ENCODE measurements around the gene SPATA46. TPM values are rescaled to one million over a fixed set of nuclear protein-coding genes. Genes with fewer than 3 reads are reported as not detected.

SPATA46 gene
- total and polyA plus RNA-seq, 9 of the 15 experiments (the other 6 are each of a cell fraction or from before 2014, with no cell fraction given): 0.04 to 0.11 TPM; not detected in 7

DNA sequence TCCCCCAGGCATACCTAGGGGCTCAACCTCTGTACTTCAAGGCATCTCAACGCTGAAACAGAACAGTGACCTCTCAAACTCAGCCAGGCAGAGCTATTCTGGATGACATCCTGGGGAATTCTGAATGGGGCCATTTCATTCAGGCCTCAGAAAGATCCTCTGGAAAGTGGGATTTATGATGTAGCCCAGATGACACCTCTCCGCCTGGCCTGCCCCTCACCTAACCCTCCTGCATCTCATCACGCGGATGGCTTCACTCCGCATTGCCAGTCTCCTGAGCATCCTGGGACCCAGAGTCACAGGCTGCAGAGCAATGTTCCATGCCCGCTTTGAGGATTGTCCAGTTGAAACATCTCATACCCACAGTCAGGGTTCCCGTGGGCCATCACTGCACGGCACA lies 1.2 kb downstream of the SPATA46 start:
- in situ Hi-C loops (cut with MboI): no loop called here
- Histone ChIP-seq H3K9ac (ENCODE audit: insufficient read depth in 1 of 2, low read depth in 2 of 2, low read length in 2 of 2) (no peak overlapping the region), H2AFZ (ENCODE audit: low read depth, low read length) (no peak overlapping the region), H3K4me1 (replicated peaks in 1 of 2; ENCODE audit: control insufficient read depth in 2 of 2, insufficient read depth in 2 of 2, low read length in 2 of 2) (peaks cover 23 to 47% of the 10 kb centered on the region in 2 experiments), H3K36me3 (ENCODE audit: control insufficient read depth, insufficient read depth, low read length) (no peaks in the 10 kb centered on the region), H4K20me1 (replicated peaks; ENCODE audit: control insufficient read depth, insufficient read depth, low read length) (no peaks in the 10 kb centered on the region), H3K9me1 (ENCODE audit: control insufficient read depth, insufficient read depth, low read length) (no peaks in the 10 kb centered on the region), H3K79me2 (ENCODE audit: control insufficient read depth, insufficient read depth, low read length) (no peaks in the 10 kb centered on the region), H3K4me2 (ENCODE audit: insufficient read depth, low read length) (no peak overlapping the region), H3K9me3 (replicated peaks; ENCODE audit: control insufficient read depth, insufficient read depth, low read depth, low read length) (no peaks in the 10 kb centered on the region), H3K4me3 (no peak overlapping the region), H3K27ac (ENCODE audit: extremely low read depth, low read depth, low read length) (no peak overlapping the region), H3K27me3 (ENCODE audit: control insufficient read depth in 2 of 2, insufficient read depth in 2 of 2, low read length in 2 of 2) (no peaks in the 10 kb centered on the region)
- whole genome bisulfite sequencing (ENCODE audit: insufficient coverage, low coverage, missing lambda C conversion rate): 80% methylated on average over 8 of the region's 8 CpGs
- no peak for DNase-seq (ENCODE audit: extremely low read depth in 1 of 4, low spot score in 3 of 4)
- FAIRE-seq: no peak
- no peak for ATAC-seq
- TF ChIP-seq RHOXF2B (CRISPR knock-in tag; conservative IDR thresholded peaks at IDR 0.05) (no peak), ZNF197 (CRISPR knock-in tag; IDR thresholded peaks at IDR 0.05; ENCODE audit: low read depth) (no peak), ZNF175 (CRISPR knock-in tag; IDR thresholded peaks at IDR 0.05; ENCODE audit: low read depth) (no peak), RBM25 (IDR thresholded peaks at IDR 0.05; ENCODE audit: low read depth, low read length, severe bottlenecking) (no peak)
- no TSS peak for BruUV-seq (replicated peaks)
- intact Hi-C loops (cut with micrococcal nuclease): no loop called here
- ChIA-PET CTCF (ENCODE audit: low intra/inter-chr PET ratio) (no interaction called here), POLR2A (interaction anchor here (0.6 to 1.1 kb wide), 2 partner anchors 18 to 163 kb away, joined by 3 to 4 read pairs; no protein-coding TSS in a partner anchor)

GRCh38 chr1:162374406-162374805 lies 2.2 kb downstream of the SPATA46 start:
- Histone ChIP-seq H3K36me3 (ENCODE audit: control insufficient read depth, insufficient read depth, low read length) (no peaks in the 10 kb centered on the region), H4K20me1 (replicated peaks; ENCODE audit: control insufficient read depth, insufficient read depth, low read length) (no peaks in the 10 kb centered on the region), H3K27ac (ENCODE audit: extremely low read depth, low read depth, low read length) (no peak overlapping the region), H3K4me2 (ENCODE audit: insufficient read depth, low read length) (no peak overlapping the region), H3K4me1 (replicated peaks in 1 of 2; ENCODE audit: control insufficient read depth in 2 of 2, insufficient read depth in 2 of 2, low read length in 2 of 2) (peaks cover 18 to 44% of the 10 kb centered on the region in 2 experiments), H3K27me3 (ENCODE audit: control insufficient read depth in 2 of 2, insufficient read depth in 2 of 2, low read length in 2 of 2) (no peaks in the 10 kb centered on the region), H3K9me1 (ENCODE audit: control insufficient read depth, insufficient read depth, low read length) (no peaks in the 10 kb centered on the region), H3K4me3 (no peak overlapping the region), H2AFZ (ENCODE audit: low read depth, low read length) (no peak overlapping the region), H3K9ac (ENCODE audit: insufficient read depth in 1 of 2, low read depth in 2 of 2, low read length in 2 of 2) (no peak overlapping the region; a peak in 1 of 4 replicates), H3K9me3 (replicated peaks; ENCODE audit: control insufficient read depth, insufficient read depth, low read depth, low read length) (no peaks in the 10 kb centered on the region), H3K79me2 (ENCODE audit: control insufficient read depth, insufficient read depth, low read length) (no peaks in the 10 kb centered on the region)
- no peak for ATAC-seq
- in situ Hi-C loops (cut with MboI): no loop called here
- POLR2A ChIA-PET: no interaction called here
- DNase-seq (ENCODE audit: extremely low read depth in 1 of 4, low spot score in 3 of 4): no peak
- 55% methylated on average over 5 of the region's 9 CpGs for WGBS (ENCODE audit: insufficient coverage, low coverage, missing lambda C conversion rate)
- FAIRE-seq: no peak
- BruUV-seq (replicated peaks): no TSS peak
- intact Hi-C loops (cut with micrococcal nuclease): loop anchor here (5.0 kb wide), 1 partner anchor 317 kb away; no protein-coding TSS in a partner anchor
- no peak for TF ChIP-seq NFRKB (IDR thresholded peaks at IDR 0.05; ENCODE audit: low read depth)
- TF ChIP-seq SOX6 (IDR thresholded peaks at IDR 0.05): no peak
- TF ChIP-seq EP400 (IDR thresholded peaks at IDR 0.05): no peak
- TF ChIP-seq ZNF408 (CRISPR knock-in tag; IDR thresholded peaks at IDR 0.05; ENCODE audit: low read depth): no peak
- CTCF ChIA-PET (ENCODE audit: low intra/inter-chr PET ratio): no interaction called here
